Epithelial cell of esophagus (primary cell): Measurements from ENCODE around the gene SDC3.

Source experiments
- DNase-seq: peaks from one replicate; pipeline ENCODE4 v3.0.0; 2010; ENCODE audit warnings: low read depth
- H3K4me3 ChIP-seq: 2 replicates; pipeline ENCODE4 v1.5.1; 2011; ENCODE audit warnings: mild to moderate bottlenecking, low read length, control low read depth
- CTCF ChIP-seq: IDR thresholded peaks from 2 replicates; pipeline ENCODE4 v1.5.1; 2011; ENCODE audit warnings: low read depth, mild to moderate bottlenecking, low read length, control low read depth, inconsistent platforms; ENCODE audit not compliant: insufficient read depth; ENCODE audit errors: missing control alignments

Gene SDC3

GRCh38 chr1:30879126-30879786 lies 29.3 kb downstream of the SDC3 start:
- DNase-seq, result peak; percentile 62
- no peak overlapping the region for H3K4me3 ChIP-seq
- TF ChIP-seq CTCF, result no peak

DNA sequence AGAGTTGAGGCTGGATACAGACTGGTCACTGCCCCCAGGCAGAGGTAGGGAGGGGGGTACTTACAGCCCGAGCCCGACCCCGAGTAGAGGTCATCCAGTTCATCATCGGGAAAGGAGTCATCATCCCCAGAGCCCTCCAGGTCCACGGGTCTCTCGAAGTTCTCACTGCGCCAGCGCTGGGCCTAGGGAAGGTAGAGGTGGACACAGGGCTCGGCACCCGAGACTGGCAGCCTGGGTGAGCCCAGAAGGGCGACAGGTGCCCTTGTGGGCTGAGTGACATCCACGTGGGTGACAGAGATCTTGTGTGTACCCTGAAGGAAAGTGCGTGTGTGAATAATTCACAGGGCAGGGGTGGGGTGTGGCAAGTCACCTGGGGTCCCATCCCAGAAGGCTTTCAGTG lies 30.0 kb downstream of the SDC3 start:
- no peak for DNase-seq
- no peak overlapping the region for H3K4me3 ChIP-seq
- TF ChIP-seq CTCF, result no peak

DNA sequence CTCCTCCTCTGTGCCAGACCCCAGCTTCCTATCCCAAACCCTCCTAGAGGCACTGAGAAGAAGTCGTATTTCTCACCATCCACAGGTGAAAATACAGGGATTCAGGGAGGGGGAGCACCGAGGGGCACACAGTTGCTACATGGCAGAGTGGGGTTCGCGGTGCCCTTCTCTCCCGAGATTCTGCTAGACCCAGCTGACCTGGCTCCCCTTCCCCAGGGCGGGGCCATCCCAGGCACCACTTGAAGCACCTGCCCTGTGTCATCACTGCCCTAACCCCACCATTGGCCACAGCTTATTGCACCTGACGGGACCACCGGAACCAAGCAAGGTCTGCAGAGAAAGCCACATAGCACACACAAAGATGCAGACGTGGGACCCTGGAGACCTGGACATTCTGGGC lies 30.5 kb downstream of the SDC3 start:
- no peak for DNase-seq
- TF ChIP-seq CTCF, result no peak
- H3K4me3 ChIP-seq, result no peak overlapping the region

DNA sequence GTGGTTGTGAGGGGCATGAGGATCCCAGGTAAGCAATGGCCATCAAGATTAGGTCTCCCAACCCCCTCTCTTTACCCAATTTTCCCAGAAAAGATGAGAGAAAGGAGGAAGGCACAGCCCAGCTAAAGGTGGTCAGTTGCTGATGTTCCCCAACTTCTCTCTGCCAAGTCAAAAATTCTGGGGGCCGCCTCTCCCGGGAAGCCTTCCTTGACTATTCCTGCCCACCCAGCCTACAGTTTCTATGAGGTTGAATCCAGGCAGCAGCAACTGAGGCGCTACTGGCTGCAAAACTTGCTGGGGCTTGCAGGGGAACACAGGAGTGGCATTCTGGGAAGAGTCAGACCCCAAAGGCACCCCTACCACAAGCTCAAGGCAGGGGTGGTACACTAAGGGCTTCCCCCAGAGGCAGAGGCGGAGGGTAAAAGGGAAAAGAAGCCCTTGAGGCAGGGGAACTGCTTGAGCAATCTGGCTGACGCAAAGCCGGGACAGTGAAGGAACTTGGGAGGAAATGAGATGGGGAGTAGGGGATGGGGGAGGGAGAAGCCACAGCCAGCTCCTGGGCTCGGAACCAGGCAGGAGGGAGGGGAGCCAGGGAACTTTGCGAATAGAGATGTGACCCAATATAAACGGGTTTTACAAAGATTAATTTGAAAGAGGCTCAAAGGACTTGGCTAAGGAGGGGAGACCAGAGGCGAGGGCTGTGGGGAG lies 31.2 kb downstream of the SDC3 start:
- no peak for TF ChIP-seq CTCF
- DNase-seq, result peak; percentile 67
- H3K4me3 ChIP-seq, result no peak overlapping the region

DNA sequence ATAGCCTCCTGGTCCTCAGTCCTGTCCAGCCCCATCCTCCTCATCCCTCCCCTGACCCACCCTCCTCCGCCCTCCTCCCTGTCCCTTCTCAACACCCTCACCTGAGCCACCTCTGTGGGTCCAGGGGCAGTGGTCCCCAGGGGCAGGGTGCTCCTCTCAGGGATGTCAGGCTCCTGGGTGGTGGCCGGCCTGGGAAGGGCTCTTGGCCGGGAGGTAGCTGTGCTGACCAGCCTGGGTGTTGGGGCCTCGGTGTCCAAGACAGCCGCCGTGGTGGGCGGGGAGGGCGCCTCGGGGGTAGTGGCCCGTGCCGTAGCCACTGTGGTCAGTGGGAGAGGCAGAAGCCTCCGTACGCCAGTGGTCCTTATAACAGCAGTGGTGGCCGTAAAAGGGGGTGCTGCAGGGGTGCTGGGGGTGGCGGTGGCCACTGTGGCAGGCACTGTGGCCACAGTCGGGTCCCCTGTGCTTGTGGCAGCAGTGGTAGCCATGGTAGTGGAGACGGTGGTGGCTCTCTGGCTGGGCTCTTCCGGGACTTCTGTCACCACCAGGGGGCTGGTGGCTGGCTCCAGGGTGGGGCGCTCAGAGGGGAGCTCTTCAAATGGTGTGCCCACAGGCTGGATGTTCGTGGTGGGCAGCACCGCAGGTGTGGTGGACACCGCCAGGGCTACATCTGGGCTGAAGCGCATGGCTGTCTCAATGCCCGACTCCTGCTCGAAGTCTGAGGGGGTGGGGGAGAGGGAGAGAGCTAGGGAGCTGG lies 31.9 kb downstream of the SDC3 start:
- no peak for DNase-seq
- no peak for TF ChIP-seq CTCF
- H3K4me3 ChIP-seq, result no peak overlapping the region

DNA sequence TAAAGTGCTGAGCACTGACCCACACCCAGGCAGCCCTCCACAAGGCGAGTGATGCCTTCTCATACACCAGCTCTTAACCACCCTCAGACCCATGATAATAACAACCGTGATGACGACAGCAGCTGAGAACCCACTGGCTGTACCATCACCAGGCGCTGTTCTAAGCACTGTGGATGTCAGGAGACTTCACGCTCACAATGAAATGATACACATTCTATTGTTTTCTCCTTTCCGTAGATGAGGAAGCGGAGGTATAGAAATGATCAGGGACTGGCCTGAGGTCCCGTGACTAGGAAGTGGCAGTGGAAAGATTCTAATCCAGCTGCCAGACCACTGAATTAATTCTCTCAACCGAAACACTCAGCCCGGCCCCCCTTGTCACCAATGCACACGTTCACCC lies 32.6 kb downstream of the SDC3 start:
- no peak overlapping the region for H3K4me3 ChIP-seq
- TF ChIP-seq CTCF, result no peak

More for the DNA sequence above, 32.6 kb downstream of the SDC3 start:
- no peak for DNase-seq
